ENCODE results near the gene BORCS5.

- no peak for TF ChIP-seq CTCF (conservative IDR thresholded peaks at IDR 0.05 in 1 of 2, IDR thresholded peaks at IDR 0.05 in 1 of 2; ENCODE audit: low read depth in 1 of 2, low read length in 2 of 2)
- TF ChIP-seq EZH2 (IDR thresholded peaks at IDR 0.05; ENCODE audit: low read length, missing control alignments): no peak
Measured at GRCh38 chr12:12453635-12454034, 96.8 kb downstream of the BORCS5 start.

Data from fibroblast of lung (primary cell).